Naive thymus-derived CD4-positive, alpha-beta T cell (primary cell): Measurements from ENCODE around the gene SSBP4. TPM values are rescaled to one million over a fixed set of nuclear protein-coding genes. Genes with fewer than 3 reads are reported as not detected.

ENCODE experiments used
- ATAC-seq: fragments of 150-1000 bp; cut with Tn5 transposase; 2 replicates; pipeline ENCODE4 v1.10.0; 2021; ENCODE audit warnings: mild to moderate bottlenecking, moderate library complexity
- CTCF ChIA-PET: fragments of 350-600 bp; sonication (Branson Sonifier 250); formaldehyde crosslinking; loops from one replicate; lab custom pipeline; 2021; ENCODE audit warnings: antibody characterized with exemption; lab: Charles Lee
- POLR2A ChIA-PET: fragments of 350-600 bp; sonication (Branson Sonifier 250); formaldehyde crosslinking; loops from one replicate; lab custom pipeline; 2021; ENCODE audit warnings: antibody characterized with exemption, inconsistent platforms; lab: Charles Lee
- DNase-seq, 9 donors: peaks; one replicate each; pipeline versions ENCODE4 v3.0.0 to v3.0.0-alpha.2; 2020 to 2022; ENCODE audit warnings: mixed read lengths in 1 of 9
- H3K27ac ChIP-seq: one replicate; pipeline ENCODE4 v1.7.0; 2013; ENCODE audit warnings: mild to moderate bottlenecking, low read depth, low read length, moderate library complexity
- H3K27me3 ChIP-seq, 2 donors: one replicate each; pipeline ENCODE4 v1.7.0; 2013; ENCODE audit warnings: low read length in 2 of 2, mild to moderate bottlenecking in 2 of 2, moderate library complexity in 2 of 2; ENCODE audit not compliant: control insufficient read depth in 2 of 2, insufficient read depth in 2 of 2
- H3K36me3 ChIP-seq, 3 experiments: 1 replicate in 2 of 3; 2 replicates in 1 of 3; pipeline ENCODE4 v1.7.0; 2013; ENCODE audit warnings: low read length in 3 of 3, mild to moderate bottlenecking in 3 of 3, moderate library complexity in 1 of 3; ENCODE audit not compliant: insufficient read depth in 3 of 3, control insufficient read depth in 2 of 3
- H3K4me1 ChIP-seq, 2 donors: one replicate each; pipeline ENCODE4 v1.7.0; 2013; ENCODE audit warnings: low read length in 2 of 2, mild to moderate bottlenecking in 2 of 2, moderate library complexity in 1 of 2; ENCODE audit not compliant: control insufficient read depth in 2 of 2, insufficient read depth in 2 of 2
- H3K4me3 ChIP-seq: 2 replicates; pipeline ENCODE4 v1.7.0; 2013; ENCODE audit warnings: mild to moderate bottlenecking, low read length
- H3K9me3 ChIP-seq, 3 experiments: 1 replicate in 2 of 3; 2 replicates in 1 of 3; pipeline ENCODE4 v1.7.0; 2013; ENCODE audit warnings: low read length in 3 of 3; ENCODE audit not compliant: control insufficient read depth in 2 of 3
- H3K27ac Mint-ChIP-seq, 9 donors: one replicate each; pipeline ENCODE4 v1.8.0; 2020 to 2022; ENCODE audit warnings: mixed read lengths in 9 of 9, mild to moderate bottlenecking in 8 of 9, moderate library complexity in 5 of 9, inconsistent platforms in 2 of 9
- H3K27me3 Mint-ChIP-seq, 5 donors: one replicate each; pipeline ENCODE4 v1.8.0; 2021 to 2022; ENCODE audit warnings: mixed read lengths in 5 of 5, mild to moderate bottlenecking in 1 of 5
- H3K36me3 Mint-ChIP-seq, 5 donors: one replicate each; pipeline ENCODE4 v1.8.0; 2020 to 2022; ENCODE audit warnings: mixed read lengths in 5 of 5, mild to moderate bottlenecking in 3 of 5, inconsistent platforms in 1 of 5
- H3K4me1 Mint-ChIP-seq, 7 donors: one replicate each; pipeline ENCODE4 v1.8.0; 2020 to 2022; ENCODE audit warnings: mixed read lengths in 7 of 7, mild to moderate bottlenecking in 3 of 7, inconsistent platforms in 1 of 7
- H3K4me3 Mint-ChIP-seq, 10 donors: one replicate each; pipeline ENCODE4 v1.8.0; 2020 to 2022; ENCODE audit warnings: mild to moderate bottlenecking in 10 of 10, mixed read lengths in 10 of 10, moderate library complexity in 6 of 10, inconsistent platforms in 2 of 10
- H3K9me3 Mint-ChIP-seq, 11 donors: one replicate each; pipeline ENCODE4 v1.8.0; 2020 to 2022; ENCODE audit warnings: mixed read lengths in 11 of 11, mild to moderate bottlenecking in 4 of 11, inconsistent platforms in 1 of 11, moderate library complexity in 1 of 11
- intact Hi-C, 2 donors: fragments of 100-400 bp; cut with micrococcal nuclease; formaldehyde crosslinking; loops; one replicate each; pipeline ENCODE4 v1.15.1; 2023
- microRNA-seq: library from miRNA; unstranded; fragments of <30 nt; microRNA quantifications from one replicate; pipeline ENCODE4 v1.2.0, GENCODE V29; 2022; ENCODE audit warnings: borderline microRNAs expressed
- polyA plus RNA-seq, 2 donors: library from polyadenylated mRNA; unstranded; fragments of 300-500 nt; fragmentation: Illumina TruSeq; gene quantifications; one replicate each; pipeline ENCODE4 v1.2.3, GENCODE V29; 2021
- total RNA-seq, 6 experiments: library from RNA in 5 of 6; stranded (reverse) in 5 of 6; gene quantifications; 1 replicate in 5 of 6; 2 replicates in 1 of 6; pipeline ENCODE4 v1.2.3 and lab custom pipeline; 2021 to 2026

Gene SSBP4
- total and polyA plus RNA-seq, 7 experiments from 2014 or later: 27.0 to 185 (median 40.7) TPM

- Mint-ChIP-seq H3K9me3 (peaks cover 0 to 2% (median 0%) of the 10 kb centered on the region in 11 donors), H3K4me1 (peaks cover 60 to 82% (median 71%) of the 10 kb centered on the region in 7 donors), H3K4me3 (peak overlapping the region in 1 of 10 donors; percentile 2), H3K27ac (peak overlapping the region in 1 of 9 donors; percentile 28), H3K27me3 (no peaks in the 10 kb centered on the region), H3K36me3 (peaks cover 0 to 6% (median 0%) of the 10 kb centered on the region in 5 donors)
- intact Hi-C loops: no loop called here
- peaks cover 15 to 50% of the 10 kb centered on the region in 2 donors for H3K4me1 ChIP-seq
- no peak overlapping the region for H3K27ac ChIP-seq
- peaks cover 0 to 7% (median 0%) of the 10 kb centered on the region in 3 experiments for H3K36me3 ChIP-seq
- H3K4me3 ChIP-seq: no peak overlapping the region
- H3K27me3 ChIP-seq: no peaks in the 10 kb centered on the region
- ATAC-seq (no peak), DNase-seq (no peak)
- no peaks in the 10 kb centered on the region for H3K9me3 ChIP-seq
- ChIA-PET CTCF (interaction anchor here (0.9 kb wide), 1 partner anchor 364 kb away, joined by 3 read pairs; no protein-coding TSS in a partner anchor), POLR2A (no interaction called here)
Observed at GRCh38 chr19:18483119-18483890, 64.1 kb downstream of the SSBP4 start.

Small RNA genes lying within 50 kb of the gene (microRNA-seq; reads per million reads assigned to microRNA genes)
- gene MIR3189: not detected

Other genes with a start within 250 kb of the SSBP4 start
- gene IFI30, start 245.6 kb upstream of the SSBP4 start, total RNA-seq: 100 to 1,000 TPM in 2 of 5 experiments, 10 to 100 TPM in 3; 51.3 to 514 (median 59.5) TPM
- gene IFI30, start 245.6 kb upstream of the SSBP4 start, polyA plus RNA-seq: 1 to 10 TPM; 6.7 to 7.6 TPM
- gene MPV17L2, start 226.2 kb upstream of the SSBP4 start, total RNA-seq: 1 to 10 TPM; 4.8 to 9.4 (median 6.7) TPM
- gene MPV17L2, start 226.2 kb upstream of the SSBP4 start, polyA plus RNA-seq: 10 to 100 TPM in 1 of 2 donors, 1 to 10 TPM in 1; 7.0 to 15.5 TPM
- 10 to 100 TPM in 2 of 5 experiments, 1 to 10 TPM in 3; 5.7 to 16.7 (median 8.8) TPM for gene RAB3A, start 215.4 kb upstream of the SSBP4 start, total RNA-seq
- 1 to 10 TPM; 1.9 to 3.3 TPM for gene RAB3A, start 215.4 kb upstream of the SSBP4 start, polyA plus RNA-seq
- not detected for gene PDE4C, start 193.0 kb upstream of the SSBP4 start, total RNA-seq
- not detected for gene PDE4C, start 193.0 kb upstream of the SSBP4 start, polyA plus RNA-seq
- 10 to 100 TPM in 2 of 5 experiments, 1 to 10 TPM in 3; 4.7 to 28.3 (median 9.1) TPM for gene IQCN, start 144.9 kb upstream of the SSBP4 start, total RNA-seq
- gene IQCN, start 144.9 kb upstream of the SSBP4 start, polyA plus RNA-seq: under 1 TPM; 0.19 to 0.24 TPM
- 1,000 to 10,000 TPM in 2 of 5 experiments, 100 to 1,000 TPM in 3; 196 to 1,360 (median 279) TPM for gene JUND, start 137.8 kb upstream of the SSBP4 start, total RNA-seq
- 10 to 100 TPM; 29.0 to 67.3 TPM for gene JUND, start 137.8 kb upstream of the SSBP4 start, polyA plus RNA-seq
- gene LSM4, start 96.3 kb upstream of the SSBP4 start, total RNA-seq: 100 to 1,000 TPM in 1 of 5 experiments, 10 to 100 TPM in 4; 45.3 to 131 (median 56.2) TPM
- gene LSM4, start 96.3 kb upstream of the SSBP4 start, polyA plus RNA-seq: 100 to 1,000 TPM; 123 to 163 TPM
- 10 to 100 TPM; 26.6 to 57.1 (median 43.8) TPM for gene PGPEP1, start 78.8 kb upstream of the SSBP4 start, total RNA-seq
- gene PGPEP1, start 78.8 kb upstream of the SSBP4 start, polyA plus RNA-seq: 10 to 100 TPM in 1 of 2 donors, 1 to 10 TPM in 1; 9.4 to 11.1 TPM
- under 1 TPM in 4 of 5 experiments, not detected in 1; 0.32 to 0.73 (median 0.58) TPM for gene GDF15, start 33.2 kb upstream of the SSBP4 start, total RNA-seq
- gene GDF15, start 33.2 kb upstream of the SSBP4 start, polyA plus RNA-seq: not detected
- 10 to 100 TPM in 1 of 5 experiments, 1 to 10 TPM in 2, under 1 TPM in 2; 0.15 to 68.6 (median 1.2) TPM for gene LRRC25, start 21.8 kb upstream of the SSBP4 start, total RNA-seq
- under 1 TPM; 0.20 to 0.44 TPM for gene LRRC25, start 21.8 kb upstream of the SSBP4 start, polyA plus RNA-seq
- gene ISYNA1, start 18.7 kb downstream of the SSBP4 start, total RNA-seq: 10 to 100 TPM in 4 of 5 experiments, 1 to 10 TPM in 1; 9.5 to 42.5 (median 42.0) TPM
- 10 to 100 TPM; 21.9 to 29.0 TPM for gene ISYNA1, start 18.7 kb downstream of the SSBP4 start, polyA plus RNA-seq
- 10 to 100 TPM; 18.9 to 70.4 (median 25.0) TPM for gene ELL, start 102.7 kb downstream of the SSBP4 start, total RNA-seq
- gene ELL, start 102.7 kb downstream of the SSBP4 start, polyA plus RNA-seq: 10 to 100 TPM in 1 of 2 donors, 1 to 10 TPM in 1; 8.9 to 12.6 TPM
- 100 to 1,000 TPM; 137 to 241 (median 221) TPM for gene FKBP8, start 124.2 kb downstream of the SSBP4 start, total RNA-seq
- gene FKBP8, start 124.2 kb downstream of the SSBP4 start, polyA plus RNA-seq: 100 to 1,000 TPM in 1 of 2 donors, 10 to 100 TPM in 1; 96.9 to 155 TPM
- gene KXD1, start 138.5 kb downstream of the SSBP4 start, total RNA-seq: 100 to 1,000 TPM in 2 of 5 experiments, 10 to 100 TPM in 3; 74.7 to 108 (median 99.9) TPM
- 10 to 100 TPM; 70.3 to 78.5 TPM for gene KXD1, start 138.5 kb downstream of the SSBP4 start, polyA plus RNA-seq
- gene UBA52, start 152.5 kb downstream of the SSBP4 start, total RNA-seq: 1,000 to 10,000 TPM; 1,563 to 2,429 (median 2,196) TPM
- gene UBA52, start 152.5 kb downstream of the SSBP4 start, polyA plus RNA-seq: 1,000 to 10,000 TPM; 2,042 to 2,197 TPM
- 100 to 1,000 TPM in 4 of 5 experiments, 10 to 100 TPM in 1; 83.9 to 152 (median 116) TPM for gene REX1BD, start 169.4 kb downstream of the SSBP4 start, total RNA-seq
- gene REX1BD, start 169.4 kb downstream of the SSBP4 start, polyA plus RNA-seq: 100 to 1,000 TPM; 164 to 197 TPM
- not detected for gene CRLF1, start 187.4 kb downstream of the SSBP4 start, total RNA-seq
- under 1 TPM; 0.28 to 0.49 TPM for gene CRLF1, start 187.4 kb downstream of the SSBP4 start, polyA plus RNA-seq
- gene TMEM59L, start 193.5 kb downstream of the SSBP4 start, total RNA-seq: under 1 TPM in 2 of 5 experiments, not detected in 3; 0.22 to 0.24 TPM
- under 1 TPM; 0.37 to 0.74 TPM for gene TMEM59L, start 193.5 kb downstream of the SSBP4 start, polyA plus RNA-seq
- gene KLHL26, start 217.6 kb downstream of the SSBP4 start, total RNA-seq: 10 to 100 TPM in 4 of 5 experiments, 1 to 10 TPM in 1; 9.5 to 16.3 (median 12.7) TPM
- gene KLHL26, start 217.6 kb downstream of the SSBP4 start, polyA plus RNA-seq: 1 to 10 TPM; 3.7 to 6.1 TPM